Measurements from ENCODE around the gene TPK1.
"Not testable (repeated sequence)": the region's sequence is repeated elsewhere in the genome, so short reads cannot be mapped to it uniquely, and the experiment has no call there.

The TPK1 gene

GRCh38 chr7:144629598-144629997, 206.3 kb downstream of the TPK1 start:
- no peak for DNase-seq (ENCODE audit: low read depth)

- no peak for DNase-seq (ENCODE audit: low read depth)
These were observed 206.8 kb downstream of the TPK1 start for GRCh38 chr7:144629011-144629410.

DNA sequence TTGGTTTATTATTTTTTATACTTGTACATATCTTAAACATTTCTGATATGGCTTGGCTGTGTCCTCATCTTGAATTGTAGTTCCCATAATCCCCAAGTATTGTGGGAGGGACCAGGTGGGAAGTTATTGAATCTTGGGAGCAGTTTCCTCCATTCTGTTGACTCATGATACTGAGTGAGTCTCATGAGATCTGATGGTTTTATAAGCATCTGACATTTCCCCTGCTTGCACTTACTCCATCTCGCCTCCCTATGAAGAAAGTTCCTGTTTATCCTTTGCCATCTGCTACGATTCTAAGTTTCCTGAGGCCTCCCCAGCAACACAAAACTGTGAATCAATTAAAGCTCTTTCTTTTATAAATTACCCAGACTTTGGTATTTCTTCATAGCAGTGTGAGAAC, 207.7 kb downstream of the TPK1 start:
- DNase-seq (ENCODE audit: low read depth), result no peak

DNA sequence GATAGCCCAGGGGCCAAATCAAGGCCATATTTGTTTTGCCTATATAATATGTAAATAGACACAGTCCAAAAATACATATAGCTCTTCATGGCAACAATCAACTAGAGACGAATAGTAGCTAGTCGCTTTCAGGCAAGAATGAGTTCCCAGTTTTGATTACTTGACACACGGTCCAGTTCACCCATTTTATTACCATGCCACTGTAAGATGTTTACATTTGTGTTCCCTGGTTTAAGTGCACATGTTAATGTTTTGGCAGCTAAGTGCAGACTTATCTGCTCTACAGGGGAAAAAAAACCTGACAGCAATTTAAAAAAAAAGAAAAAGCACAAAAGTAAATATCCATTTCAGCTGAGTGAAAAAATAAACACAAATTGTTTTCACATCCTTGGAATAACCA, 213.1 kb downstream of the TPK1 start:
- DNase-seq (ENCODE audit: low read depth), result no peak

DNA sequence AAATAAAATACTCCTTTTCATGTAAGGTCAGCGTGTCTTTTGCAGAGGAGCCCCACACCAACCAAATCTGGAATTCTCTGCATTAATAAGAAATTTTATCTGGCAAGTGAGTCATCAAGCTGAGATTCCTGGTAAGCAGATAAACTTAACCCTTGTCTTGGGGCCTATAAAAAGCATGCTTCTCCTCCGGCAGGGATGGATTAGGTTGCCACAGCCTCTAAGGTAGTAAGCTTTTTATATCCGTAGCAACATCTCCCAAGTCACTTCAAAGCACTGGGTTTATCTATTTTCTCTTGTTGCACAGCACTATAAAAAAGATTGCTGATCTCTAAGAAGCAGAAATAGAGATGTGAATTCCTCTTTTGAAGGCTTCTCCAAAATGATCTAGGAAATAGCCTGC, 229.6 kb downstream of the TPK1 start:
- no peak for DNase-seq (ENCODE audit: low read depth)

DNA sequence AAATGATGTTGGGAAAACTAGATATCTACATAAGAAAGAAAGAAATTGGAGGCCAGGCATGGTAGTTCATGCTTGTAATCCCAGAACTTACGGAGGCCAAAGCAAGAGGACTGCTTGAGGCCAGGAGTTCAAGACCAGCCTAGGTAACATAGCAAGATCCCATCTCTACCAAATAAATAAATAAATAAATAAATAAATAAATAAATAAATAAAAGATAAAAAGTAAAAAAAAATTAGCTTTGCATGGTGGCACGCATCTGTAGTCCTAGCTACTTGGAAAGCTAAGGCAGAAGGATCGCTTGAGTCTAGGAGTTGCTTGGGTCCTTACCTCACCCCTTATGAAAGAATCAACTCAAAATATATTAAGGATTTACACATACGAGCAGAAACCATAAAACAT, 238.9 kb downstream of the TPK1 start:
- DNase-seq (ENCODE audit: low read depth), result no peak

DNA sequence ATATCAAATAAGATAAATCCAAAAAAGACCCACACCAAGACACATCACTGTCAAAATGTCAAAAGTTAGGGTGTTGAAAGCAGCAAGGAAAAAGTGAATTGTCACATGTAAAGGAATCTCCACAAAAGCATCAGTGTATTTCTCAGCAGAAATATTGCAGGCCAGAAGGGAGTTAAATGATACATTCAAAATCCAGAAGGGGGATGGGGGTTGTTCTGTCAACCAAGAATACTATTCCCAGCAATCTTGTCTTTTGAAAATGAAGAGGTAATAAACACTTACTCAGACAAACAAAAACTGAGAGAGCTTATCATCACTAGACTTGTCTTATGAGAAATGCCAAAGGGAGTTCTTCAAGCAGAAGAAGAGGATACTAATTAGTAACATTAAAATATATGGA, 241.3 kb downstream of the TPK1 start:
- DNase-seq (ENCODE audit: low read depth), result no peak

DNA sequence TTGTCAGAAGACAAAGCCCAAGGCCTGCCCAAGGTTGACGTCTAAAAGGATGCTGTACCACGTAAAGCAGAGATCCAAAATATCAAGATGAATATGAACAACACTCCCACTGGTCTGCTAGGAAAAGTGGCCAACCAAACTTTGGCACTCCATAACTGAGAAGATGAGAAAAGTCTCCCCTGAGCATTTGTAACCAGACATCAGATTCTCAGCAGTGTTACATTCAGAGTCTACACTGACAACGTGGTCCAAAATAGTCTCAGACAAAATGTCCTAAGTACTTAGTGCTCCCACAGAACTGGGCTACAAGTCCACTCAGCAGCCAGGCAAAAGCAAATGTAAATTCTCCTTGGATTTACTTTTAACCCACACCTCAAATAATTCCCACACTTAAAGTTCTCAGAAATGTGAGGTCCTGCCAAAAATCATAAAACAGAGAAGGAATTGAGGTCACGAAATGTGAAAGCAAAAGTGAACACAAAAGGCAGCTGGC, 247.2 kb downstream of the TPK1 start:
- no peak for DNase-seq (ENCODE audit: low read depth)

GRCh38 chr7:144587701-144588100, 248.2 kb downstream of the TPK1 start:
- no peak for DNase-seq (ENCODE audit: low read depth)

GRCh38 chr7:144584726-144585125, 251.1 kb downstream of the TPK1 start:
- DNase-seq (ENCODE audit: low read depth), result no peak

DNA sequence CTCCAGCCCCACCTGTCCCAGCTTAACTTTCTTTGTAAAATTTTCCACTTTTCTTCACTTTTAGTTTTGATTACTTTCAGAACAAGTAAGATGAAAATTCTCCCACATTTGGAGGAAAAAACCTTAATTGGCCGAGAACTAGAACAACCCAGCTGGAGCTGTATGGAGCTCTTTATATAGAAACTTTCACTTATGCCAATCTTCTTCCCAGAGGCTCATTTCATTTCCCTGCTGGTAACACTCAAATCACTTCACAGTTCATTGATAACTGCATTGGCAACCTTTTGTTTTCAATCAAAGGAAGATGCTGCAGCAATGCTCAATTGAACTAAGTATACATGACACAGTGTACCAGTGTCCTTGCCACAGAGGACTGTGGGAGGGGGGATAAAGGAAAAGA, 256.2 kb downstream of the TPK1 start:
- DNase-seq (ENCODE audit: low read depth), result no peak

DNA sequence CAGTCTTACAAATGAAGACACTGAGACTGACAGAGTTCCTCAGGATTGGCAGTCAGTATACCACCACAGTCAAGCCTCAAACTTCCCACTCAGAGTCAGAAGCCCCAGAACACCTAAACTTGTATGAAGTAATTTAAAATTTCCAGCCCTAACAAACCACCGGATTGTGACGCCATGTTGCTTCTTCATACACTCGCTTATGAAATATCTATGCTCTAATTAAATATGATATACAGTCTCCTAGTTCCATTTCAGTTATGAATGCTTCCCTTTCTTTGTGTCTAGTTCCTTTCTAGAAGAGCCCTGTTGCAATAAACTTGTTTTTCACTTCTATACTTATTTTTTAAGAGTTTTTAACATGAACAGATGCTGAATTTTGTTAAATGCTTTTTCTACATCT, 260.4 kb downstream of the TPK1 start:
- DNase-seq (ENCODE audit: low read depth), result no peak

GRCh38 chr7:144574753-144575152, 261.1 kb downstream of the TPK1 start:
- not testable (repeated sequence) for DNase-seq (ENCODE audit: low read depth)

- DNase-seq (ENCODE audit: low read depth), result no peak
These were observed 267.6 kb downstream of the TPK1 start for GRCh38 chr7:144568233-144568632.

DNA sequence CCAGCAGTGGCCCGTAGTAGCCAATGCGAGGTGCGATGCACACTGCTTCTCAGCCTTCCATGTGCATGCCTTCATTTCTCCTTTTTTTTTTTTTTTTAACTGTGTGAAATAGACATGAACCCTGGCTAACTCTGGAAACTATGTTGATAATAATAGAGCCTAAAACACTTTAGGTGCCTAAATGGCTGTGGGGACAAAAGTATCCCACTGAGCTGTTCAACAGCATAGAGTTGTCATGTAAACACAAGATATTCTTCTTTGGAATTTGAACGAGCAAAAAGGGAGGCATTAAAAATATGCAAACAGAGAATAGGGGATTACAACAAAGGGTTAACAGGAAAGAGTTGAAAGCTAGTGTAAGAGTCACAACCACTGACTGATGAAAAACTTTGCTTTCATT, 270.3 kb downstream of the TPK1 start:
- DNase-seq (ENCODE audit: low read depth), result no peak

DNA sequence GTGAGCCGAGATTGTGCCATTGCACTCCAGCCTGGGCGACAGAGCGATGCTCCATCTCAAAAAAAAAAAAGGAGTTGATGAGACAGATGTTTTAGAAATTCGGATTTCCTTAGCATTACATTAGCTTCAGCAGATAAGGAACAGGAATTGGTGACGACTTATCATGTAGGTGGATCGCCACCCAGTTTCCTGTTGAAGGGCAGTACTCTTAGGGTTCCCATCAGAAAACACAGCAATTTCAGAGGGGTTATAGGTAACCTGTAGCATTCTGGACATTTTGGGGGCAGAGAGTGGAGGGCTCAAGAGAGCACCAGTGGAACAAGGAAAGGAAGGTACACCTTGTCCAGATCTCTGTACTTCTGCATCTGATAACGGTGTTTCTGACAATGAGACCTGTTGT, 286.0 kb downstream of the TPK1 start:
- no peak for DNase-seq (ENCODE audit: low read depth)

DNA sequence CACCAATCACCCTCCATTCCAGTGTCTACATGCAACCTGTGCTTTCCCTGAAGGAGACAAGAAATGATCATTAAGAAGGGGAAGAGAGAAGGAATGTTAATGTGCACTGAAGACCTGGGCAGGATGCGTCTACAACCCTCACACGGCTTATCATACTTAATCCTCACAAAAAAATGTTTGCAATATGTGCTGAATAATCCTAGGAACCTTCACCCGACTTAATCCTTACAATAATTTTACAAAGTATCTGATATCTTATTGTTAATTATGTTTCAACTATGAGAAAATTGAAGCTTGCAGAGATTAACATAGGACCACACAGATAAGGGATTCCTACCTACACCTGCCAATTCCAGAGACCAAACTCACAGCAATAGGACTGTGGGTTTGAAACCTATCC, 287.3 kb downstream of the TPK1 start:
- no peak for DNase-seq (ENCODE audit: low read depth)

DNA sequence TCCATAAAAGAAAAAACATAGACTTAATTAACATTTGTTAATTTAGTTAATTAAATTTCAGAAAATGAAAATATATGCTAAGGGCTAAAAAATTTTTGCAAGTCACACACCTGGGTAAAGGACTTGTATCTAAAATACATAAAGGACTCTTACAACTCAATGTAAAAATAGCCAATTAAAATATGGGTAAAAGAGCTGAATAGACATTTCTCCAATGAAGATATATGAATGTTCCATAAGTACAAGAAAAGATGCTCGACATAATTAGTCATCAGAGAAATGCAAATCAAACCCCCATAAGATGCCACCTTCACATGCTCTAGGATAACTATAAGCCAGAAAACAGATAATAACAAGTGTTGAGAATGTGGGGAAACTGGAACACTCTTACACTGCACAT, 288.0 kb downstream of the TPK1 start:
- no peak for DNase-seq (ENCODE audit: low read depth)

DNA sequence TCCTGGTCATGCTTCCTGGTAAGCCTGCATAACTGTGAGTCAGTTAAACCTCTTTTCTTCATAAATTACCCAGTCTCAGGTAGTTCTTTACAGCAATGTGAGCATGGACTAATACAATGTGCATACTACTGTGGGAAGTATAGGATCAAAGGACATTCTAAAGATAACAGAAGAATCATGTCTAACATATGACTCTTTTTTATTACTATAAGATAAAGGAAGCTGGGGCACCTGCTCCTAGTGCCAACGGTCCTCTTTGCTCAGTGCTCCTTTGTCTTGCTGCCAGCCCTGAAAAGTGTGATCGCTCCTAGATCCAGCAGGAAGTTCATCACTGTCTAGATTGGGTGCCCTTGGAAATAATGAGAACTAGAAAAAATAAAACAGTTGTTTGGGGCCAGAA, 289.1 kb downstream of the TPK1 start:
- DNase-seq (ENCODE audit: low read depth), result no peak

- no peak for DNase-seq (ENCODE audit: low read depth)
These were observed 290.5 kb downstream of the TPK1 start for GRCh38 chr7:144545330-144545729.

DNA sequence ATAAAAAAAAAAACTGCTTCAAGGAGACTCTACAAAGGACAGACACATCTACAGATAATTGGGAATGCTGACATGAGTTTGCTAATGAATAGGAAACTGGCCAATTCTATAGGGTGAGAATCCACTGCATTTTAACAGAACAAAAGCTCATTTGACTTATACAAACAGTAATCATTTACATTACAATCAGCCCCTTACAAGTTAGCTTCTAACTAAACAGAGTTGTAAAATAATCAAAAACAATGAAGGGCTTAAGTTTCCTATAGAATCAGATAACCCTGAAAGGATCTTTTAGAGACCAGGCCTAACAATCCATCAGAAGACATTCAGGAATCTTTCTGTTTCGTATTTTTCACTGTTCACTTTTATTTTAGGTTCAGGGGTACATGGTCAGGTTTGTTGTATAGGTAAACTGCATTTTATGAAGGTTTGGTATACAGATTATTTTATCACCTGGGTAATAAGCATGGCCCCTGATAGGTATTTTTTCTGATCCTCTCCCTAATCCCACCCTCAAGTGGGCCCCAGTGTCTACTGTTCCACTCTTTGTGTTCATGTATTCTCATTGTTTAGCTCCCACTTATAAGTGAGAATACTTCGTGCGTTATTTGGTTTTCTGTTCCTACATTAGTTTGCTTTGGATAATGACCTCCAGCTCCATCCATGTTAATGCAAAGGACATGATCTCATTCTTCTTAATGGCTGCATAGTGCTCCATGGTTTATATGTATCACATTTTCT, 301.0 kb downstream of the TPK1 start:
- DNase-seq (ENCODE audit: low read depth), result no peak

DNA sequence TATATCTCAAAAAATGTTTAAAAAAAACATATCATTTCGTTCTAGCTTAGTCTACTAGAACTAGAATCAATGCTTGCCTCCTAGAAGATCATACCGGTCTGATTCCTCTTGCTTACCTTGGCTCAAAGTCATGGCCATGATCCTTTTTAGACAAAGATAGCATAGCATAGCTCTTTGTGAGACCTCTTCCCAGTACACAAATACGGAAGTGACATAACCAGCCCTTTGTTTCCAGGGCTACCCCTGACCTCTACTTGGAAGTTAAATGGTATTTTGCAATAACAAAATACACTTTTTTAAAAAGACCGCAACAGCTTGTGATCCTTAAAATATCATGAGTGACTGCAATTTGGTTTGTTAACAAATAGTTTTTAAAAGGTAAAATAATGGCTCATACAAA, 301.7 kb downstream of the TPK1 start:
- no peak for DNase-seq (ENCODE audit: low read depth)

DNA sequence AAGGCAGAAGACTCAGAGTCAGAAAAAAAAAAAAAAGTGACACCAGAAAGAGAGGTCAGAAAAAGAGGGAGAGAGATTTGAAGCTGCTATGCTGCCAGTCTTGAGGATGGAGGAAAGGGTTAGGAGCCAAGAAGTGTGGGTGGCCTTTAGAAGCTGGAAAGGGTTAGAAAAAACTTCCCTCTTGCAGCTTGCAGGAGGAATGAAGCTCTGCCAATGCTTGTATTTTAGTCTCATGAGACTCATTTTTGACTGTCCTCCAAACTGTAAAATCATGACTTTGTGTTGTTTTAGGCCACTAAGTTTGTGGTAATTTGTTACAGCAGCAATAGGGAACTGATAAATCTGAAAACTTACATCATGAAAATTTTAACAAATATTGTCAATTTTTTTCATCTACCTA, 304.7 kb downstream of the TPK1 start:
- DNase-seq (ENCODE audit: low read depth), result no peak

DNA sequence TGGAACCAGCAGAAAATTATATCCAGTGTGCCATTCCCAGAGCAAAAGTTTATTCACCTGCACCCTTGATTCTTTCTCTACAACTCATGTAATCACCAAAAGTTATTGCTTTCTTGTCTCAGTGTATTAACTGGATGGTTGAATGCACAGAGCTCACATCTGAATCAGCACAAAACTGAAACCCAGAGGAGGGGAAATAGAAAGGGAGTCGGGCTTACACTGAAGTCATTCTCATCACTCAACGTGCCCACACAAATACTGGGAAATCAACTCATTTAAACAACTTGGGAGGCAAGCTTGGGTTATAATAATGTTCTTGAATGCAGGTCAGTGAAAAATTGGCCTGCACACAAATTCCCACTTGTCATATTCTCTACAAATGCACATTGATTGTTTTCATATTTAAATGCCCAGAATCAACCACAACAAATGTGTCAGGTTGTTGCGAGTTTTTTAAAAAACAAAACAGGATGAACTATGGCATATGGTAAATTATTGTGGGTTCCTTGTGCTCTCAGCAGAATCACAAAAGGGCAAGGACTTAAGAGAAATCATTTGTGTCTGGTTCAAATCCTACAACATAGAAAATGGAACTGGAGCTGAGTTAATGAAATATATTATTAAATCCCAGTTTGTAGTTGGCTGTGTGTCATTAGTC, 306.5 kb downstream of the TPK1 start:
- DNase-seq (ENCODE audit: low read depth), result no peak

All from ELR (cell line).